ENCODE measurements around the gene R3HDM2.
"Not testable (repeated sequence)": the region's sequence is repeated elsewhere in the genome, so short reads cannot be mapped to it uniquely, and the experiment has no call there.

Gene R3HDM2

GRCh38 chr12:57454213-57454565 is 23.3 kb upstream of the R3HDM2 start:
- DNase-seq, result no peak

DNA sequence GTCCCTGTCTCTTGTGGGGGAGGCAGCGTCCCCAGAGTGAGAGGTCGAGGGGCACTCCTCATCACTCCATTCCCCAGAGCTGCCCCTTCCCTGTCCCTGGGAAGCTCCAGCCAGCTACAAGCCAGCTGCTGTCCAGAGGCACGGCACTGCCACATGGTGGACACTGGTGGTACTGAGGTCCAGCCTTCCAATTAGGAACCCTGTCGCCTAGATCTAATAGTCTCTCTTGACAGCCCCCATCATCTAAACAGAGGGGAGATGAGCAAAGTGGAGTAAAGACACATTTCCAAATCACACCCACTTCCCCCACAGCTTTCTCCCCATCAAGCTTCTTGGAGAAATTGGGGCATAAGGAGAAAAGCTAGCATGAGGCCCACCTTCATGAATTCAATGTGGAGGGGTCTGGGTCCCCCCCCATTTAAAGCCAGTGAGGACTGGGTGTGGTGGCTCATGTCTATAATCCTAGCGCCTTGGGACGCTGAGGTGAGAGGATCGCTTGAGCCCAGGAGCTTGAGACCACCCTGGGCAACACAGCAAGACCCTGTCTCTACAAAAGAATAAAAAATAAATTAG is 22.2 kb upstream of the R3HDM2 start:
- peak in 55 of 58 donors; percentile 15 to 85 (median 60) for DNase-seq

- peak in 32 of 58 donors; percentile 9 to 70 (median 35) for DNase-seq
These were observed 21.5 kb upstream of the R3HDM2 start for GRCh38 chr12:57452181-57452936.

GRCh38 chr12:57451233-57451778 is 20.5 kb upstream of the R3HDM2 start:
- DNase-seq, result no peak

- no peak for DNase-seq
These were observed 19.2 kb upstream of the R3HDM2 start for GRCh38 chr12:57450057-57450456.

GRCh38 chr12:57449375-57449774 is 18.5 kb upstream of the R3HDM2 start:
- no peak for DNase-seq

DNA sequence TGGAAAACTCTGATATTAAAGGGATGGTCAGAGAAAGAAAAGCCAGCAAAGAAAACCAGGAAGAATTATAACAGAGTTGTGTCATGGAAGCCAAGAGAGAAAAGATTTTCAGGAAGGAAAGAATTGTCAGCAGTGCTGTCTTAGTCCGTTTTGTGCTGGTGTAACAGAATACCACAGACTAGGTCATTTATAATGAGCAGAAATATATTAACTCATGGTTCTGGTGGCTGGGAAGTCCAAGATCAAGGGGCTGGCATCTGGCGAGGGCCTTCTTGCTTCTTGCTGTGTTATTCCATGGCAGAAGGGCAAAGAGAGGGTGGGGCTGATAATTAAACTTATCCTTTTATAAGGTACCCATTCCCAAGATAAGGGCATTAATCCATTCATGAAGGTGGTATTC is 17.8 kb upstream of the R3HDM2 start:
- DNase-seq, result no peak

- DNase-seq, result no peak
These were observed 15.6 kb upstream of the R3HDM2 start for GRCh38 chr12:57446292-57446960.

- DNase-seq, result no peak
These were observed 13.9 kb upstream of the R3HDM2 start for GRCh38 chr12:57444744-57445143.

DNA sequence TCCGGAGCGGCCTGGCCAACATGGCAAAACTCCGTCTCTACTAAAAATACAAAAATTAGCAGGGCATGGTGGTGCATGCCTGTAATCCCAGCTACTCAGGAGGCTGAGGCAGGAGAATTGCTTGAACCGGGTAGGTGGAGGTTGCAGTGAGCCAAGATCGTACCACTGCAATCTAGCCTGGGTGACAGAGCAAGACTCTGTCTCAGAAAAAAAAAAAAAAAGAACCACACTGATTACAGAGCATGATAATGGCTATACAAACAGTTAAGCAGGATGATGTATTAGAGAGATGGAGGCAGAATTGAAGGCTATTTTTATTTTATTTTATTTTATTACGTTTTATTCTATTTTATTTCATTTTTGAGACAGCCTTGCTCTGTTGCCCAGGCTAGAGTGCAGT is 13.5 kb upstream of the R3HDM2 start:
- DNase-seq, result not testable (repeated sequence)

DNA sequence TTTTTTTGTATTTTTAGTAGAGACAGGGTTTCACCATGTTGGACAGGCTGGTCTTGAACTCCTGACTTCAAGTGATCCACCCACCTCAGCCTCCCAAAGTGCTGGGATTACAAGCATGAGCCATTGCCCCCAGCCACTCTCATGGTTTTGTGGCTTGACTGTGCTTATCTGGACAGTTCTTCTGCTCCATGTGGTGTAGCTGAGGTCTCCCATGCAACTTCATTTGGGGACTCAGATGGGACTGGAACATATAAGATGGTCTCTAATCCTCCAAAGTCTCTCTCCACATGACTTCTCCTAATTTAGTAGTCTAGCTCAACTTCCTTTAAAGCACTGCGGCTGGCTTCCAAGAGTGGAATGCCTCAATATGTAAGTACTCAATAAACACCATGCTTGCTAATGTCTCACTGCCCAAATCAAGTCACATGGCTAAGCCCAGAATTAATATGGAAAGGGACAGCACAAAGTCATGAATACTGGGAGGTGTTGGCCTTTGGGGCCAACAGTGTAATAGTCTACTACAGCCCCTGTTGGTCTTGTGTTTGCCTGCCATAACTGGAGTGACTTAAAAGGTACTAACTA is 11.1 kb upstream of the R3HDM2 start:
- no peak for DNase-seq

DNA sequence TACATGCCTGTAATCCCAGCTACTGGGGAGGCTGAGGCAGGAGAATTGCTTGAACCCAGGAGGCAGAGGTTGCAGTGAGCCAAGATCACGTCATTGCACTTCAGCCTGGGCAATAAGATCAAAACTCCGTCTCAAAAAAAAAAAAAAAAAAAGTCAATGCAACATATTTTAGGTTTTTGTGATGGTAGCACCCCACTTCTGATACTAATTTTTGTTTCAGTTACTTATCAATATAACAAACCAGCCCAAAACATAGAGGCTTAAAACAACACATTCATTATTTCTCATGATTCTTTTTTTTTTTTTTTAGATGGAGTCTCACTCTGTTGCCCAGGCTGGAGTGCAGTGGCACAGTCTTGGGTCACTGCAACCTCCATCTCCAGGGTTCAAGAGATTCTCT is 10.6 kb upstream of the R3HDM2 start:
- DNase-seq, result not testable (repeated sequence)

DNA sequence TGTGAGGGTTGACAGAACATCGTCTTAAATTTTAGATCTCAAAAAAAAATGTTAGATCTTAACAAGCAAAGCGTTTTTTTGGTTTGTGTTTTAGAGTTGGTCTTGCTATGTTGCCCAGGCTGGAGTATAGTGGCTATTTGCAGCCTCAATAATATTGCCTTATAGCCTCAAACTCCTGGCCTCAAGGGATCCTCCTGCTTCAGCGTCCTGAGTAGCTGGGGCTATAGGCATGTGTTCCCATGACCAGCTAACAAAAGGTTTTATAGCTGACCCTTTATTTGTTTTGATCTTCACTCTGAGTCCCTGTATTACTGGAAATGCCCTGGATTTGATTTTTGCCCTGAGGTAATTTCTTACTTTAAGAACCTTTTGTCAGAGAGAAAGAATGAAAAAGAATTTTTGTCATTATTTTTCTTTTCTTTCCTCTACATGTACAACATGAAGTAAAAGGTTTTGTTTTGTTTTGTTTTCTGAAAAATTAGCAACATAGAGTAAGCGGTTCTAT is 9.0 kb upstream of the R3HDM2 start:
- DNase-seq, result no peak

DNA sequence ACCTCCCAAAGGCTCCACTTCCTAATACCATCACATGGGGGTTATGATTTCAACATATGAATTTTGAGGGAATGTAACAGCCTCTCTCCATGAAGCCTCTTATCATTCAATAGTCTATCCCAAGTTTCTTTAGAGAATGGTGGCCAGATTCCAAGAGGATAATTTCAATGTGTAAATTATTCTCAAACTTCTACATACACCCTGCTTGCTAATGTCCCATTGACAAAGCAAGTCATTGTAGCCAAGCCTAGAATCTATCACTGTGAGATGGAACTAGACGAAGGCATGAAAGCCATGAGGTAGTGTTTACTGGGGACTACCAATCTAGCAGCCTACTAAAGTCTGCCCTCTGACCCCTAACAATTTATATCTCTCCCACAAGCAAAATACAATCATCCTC is 7.6 kb upstream of the R3HDM2 start:
- DNase-seq, result no peak

DNA sequence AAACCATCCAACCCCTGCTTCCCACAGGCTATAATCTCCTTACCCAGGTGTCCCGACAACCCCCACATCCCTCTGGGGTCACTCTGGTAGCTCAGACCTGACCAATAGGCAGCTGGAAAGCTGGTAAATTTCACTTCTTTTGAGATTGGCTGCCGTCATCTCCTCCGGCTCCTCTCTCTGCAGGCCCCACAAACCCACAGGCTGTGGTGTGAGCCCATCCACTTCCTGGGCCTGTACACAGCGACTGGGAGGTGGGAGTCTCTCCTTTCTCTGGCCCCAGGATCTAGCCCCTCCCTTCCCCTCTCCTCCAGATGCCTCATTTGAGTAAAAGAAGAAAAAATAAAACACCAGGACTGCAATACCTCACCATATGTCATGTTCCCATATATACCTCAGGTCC is 4.5 kb upstream of the R3HDM2 start:
- DNase-seq, result no peak

DNA sequence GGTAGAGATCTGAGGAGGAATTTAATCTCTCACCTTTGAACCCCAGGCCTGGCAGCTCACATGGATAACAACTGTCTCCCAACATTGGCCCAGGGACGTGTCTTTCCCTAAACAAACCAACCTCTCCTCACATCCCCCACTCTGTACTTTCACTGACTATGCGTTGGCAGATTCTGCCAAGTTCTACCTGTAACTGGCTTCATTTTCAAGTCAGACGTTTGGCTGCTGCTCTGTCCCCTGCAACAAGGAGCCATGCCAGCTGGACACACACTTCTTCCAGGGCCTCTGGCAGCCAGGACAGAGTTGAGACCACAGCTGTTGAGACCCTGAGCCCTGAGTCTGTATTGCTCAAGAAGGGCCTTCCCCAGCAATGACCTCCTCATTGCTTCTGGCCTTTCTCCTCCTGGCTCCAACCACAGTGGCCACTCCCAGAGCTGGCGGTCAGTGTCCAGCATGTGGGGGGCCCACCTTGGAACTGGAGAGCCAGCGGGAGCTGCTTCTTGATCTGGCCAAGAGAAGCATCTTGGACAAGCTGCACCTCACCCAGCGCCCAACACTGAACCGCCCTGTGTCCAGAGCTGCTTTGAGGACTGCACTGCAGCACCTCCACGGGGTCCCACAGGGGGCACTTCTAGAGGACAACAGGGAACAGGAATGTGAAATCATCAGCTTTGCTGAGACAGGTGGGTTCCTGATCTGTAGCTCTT is 3.8 kb upstream of the R3HDM2 start, which contains the start of gene INHBC:
Gene INHBC, plus strand, starts transcription at position 268 of the 707 bp plus-strand sequence. Its CDS starts 103 bp downstream, at position 371.
- DNase-seq, result no peak

- no peak for DNase-seq
These were observed 2.5 kb upstream of the R3HDM2 start for GRCh38 chr12:57433370-57433769.

DNA sequence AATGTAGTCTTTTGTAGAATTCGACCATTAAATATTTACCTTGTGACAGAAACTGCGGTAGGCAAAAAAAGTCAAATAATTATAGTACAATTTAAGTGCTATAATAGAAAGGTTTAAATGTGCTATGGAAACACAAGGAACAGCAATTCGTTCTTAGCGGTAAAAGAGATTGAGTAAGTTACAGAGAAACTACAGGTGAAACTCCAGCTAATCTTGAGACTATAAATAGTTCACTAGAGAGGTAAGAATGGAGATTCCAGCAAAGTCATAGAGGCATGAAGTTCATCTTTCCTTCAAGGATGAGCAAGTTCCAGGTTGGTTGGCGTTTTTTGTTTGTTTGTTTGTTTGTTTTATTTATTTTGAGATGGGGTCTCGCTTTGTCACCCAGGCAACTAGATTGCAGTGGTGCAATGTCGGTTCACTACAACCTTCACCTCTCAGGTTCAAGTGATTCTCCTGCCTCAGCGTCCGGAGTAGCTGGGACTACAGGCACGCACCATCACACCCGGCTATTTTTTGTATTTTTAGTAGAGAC is 878 bp upstream of the R3HDM2 start:
- no peak for DNase-seq

DNA sequence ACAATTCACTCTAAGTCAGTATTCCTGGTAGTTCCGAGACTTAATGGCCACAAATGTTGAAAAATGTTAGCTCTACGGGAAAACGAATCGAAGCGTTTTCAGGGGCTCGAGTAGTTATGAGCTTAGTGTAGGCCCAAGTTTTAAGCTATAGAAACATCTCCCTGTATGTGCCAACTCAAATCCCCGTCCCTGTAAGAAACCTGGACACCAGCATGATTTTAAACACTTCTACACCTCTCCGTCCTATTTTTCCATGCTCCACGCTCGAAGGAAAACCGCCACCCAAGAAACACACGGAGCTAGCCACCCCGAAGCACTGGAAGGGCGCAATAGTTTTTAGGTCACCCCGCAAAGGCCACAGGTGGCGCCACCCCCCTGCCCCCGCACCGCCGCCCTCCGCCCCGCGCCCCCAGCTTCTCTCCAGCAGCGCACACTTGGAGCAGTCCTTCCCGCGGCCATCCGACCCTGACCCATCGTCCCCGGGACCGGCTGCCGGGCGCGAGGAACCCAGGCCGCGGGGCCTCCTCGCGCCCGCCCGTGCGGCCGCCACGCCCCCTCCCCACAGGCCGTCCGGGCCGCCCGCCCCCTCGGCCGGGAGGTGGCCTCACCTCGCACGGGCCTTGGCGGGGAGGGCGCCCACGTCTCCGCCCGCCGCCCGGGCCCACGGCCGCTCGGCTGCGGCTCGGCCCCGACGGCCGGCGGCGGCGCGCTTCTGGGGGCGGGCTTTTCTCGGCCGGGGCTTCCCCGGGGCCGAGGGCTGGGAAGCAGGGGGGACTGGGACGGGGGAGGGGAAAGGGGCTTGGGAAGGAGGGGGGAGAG is 522 bp downstream of the R3HDM2 start:
- peak in 27 of 58 donors; percentile 12 to 61 (median 43) for DNase-seq

Measured in anterior cingulate cortex (tissue), 58 donors.